ENCODE data around the gene GBF1. TPM values are rescaled to one million over a fixed set of nuclear protein-coding genes. Genes with fewer than 3 reads are reported as not detected.

Gene GBF1
- total RNA-seq, 6 experiments from 2014 or later: 22.6 to 27.2 (median 23.7) TPM

DNA sequence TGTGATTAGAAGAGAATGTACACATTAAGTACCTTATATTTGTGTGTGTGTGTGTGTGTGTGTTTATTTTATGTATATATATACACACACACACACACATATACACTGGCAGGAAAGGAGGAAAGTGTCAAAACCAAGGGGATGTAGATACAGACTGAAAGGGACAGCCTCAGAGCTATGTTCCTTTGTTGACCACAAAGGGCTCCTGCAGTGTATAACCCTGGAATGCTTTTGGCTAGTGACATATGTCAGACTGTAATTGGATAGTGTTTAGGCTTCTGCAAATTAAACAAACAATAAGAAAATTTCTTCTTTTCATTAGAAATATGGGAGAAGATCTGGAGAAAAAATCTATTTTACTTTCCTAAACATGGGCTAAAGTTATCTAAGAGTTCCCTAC is 15.9 kb downstream of the GBF1 start:
- no peak overlapping the region for H3K4me3 ChIP-seq
- DNase-seq (no peak), ATAC-seq (no peak)
- H3K9me3 ChIP-seq: no peaks in the 10 kb centered on the region
- H3K27ac ChIP-seq: no peak overlapping the region
- peaks cover 0 to 18% (median 5%) of the 10 kb centered on the region in 4 donors for H3K4me1 ChIP-seq
- intact Hi-C loops (cut with DNase I): no loop called here
- peaks cover 0 to 37% (median 18%) of the 10 kb centered on the region in 4 donors for H3K36me3 ChIP-seq
- no peaks in the 10 kb centered on the region for H3K27me3 ChIP-seq
- TF ChIP-seq CTCF (IDR thresholded peaks at IDR 0.05) (no peak), POLR2A (IDR thresholded peaks at IDR 0.05) (no peak)

- TF ChIP-seq POLR2A (IDR thresholded peaks at IDR 0.05) (no peak), CTCF (IDR thresholded peaks at IDR 0.05) (no peak)
- peaks cover 0 to 18% (median 5%) of the 10 kb centered on the region in 4 donors for H3K4me1 ChIP-seq
- WGBS (ENCODE audit: insufficient coverage, low coverage, low lambda C conversion rate, missing lambda C conversion rate): 56% methylated on average over 5 of the region's 6 CpGs
- intact Hi-C loops (cut with DNase I): no loop called here
- DNase-seq (no peak), ATAC-seq (peak in 2 of 4 donors; percentile 10 to 38)
- no peak overlapping the region for H3K4me3 ChIP-seq
- no peaks in the 10 kb centered on the region for H3K27me3 ChIP-seq
- no peak overlapping the region for H3K27ac ChIP-seq
- H3K9me3 ChIP-seq: no peaks in the 10 kb centered on the region
- H3K36me3 ChIP-seq: peaks cover 0 to 37% (median 18%) of the 10 kb centered on the region in 4 donors
These were observed 16.5 kb downstream of the GBF1 start for GRCh38 chr10:102261842-102262241.

- DNase-seq (peak in 1 of 3 donors; percentile 40), ATAC-seq (peak in 3 of 4 donors; percentile 22 to 95 (median 30))
- Histone ChIP-seq H3K27me3 (no peaks in the 10 kb centered on the region), H3K9me3 (no peaks in the 10 kb centered on the region), H3K36me3 (peaks cover 0 to 37% (median 18%) of the 10 kb centered on the region in 4 donors), H3K4me3 (no peak overlapping the region), H3K27ac (peak overlapping the region in 1 of 3 donors; percentile 37), H3K4me1 (peaks cover 0 to 18% (median 5%) of the 10 kb centered on the region in 4 donors)
- intact Hi-C loops (cut with DNase I): no loop called here
- WGBS (ENCODE audit: insufficient coverage, low coverage, low lambda C conversion rate, missing lambda C conversion rate): 82% methylated on average over 4 of the region's 4 CpGs
- TF ChIP-seq CTCF (IDR thresholded peaks at IDR 0.05) (no peak), POLR2A (IDR thresholded peaks at IDR 0.05) (no peak)
These were observed 17.5 kb downstream of the GBF1 start for GRCh38 chr10:102262744-102263370.

- ATAC-seq: no peak
- intact Hi-C loops (cut with DNase I): no loop called here
- 81% methylated on average over 4 of the region's 4 CpGs for WGBS (ENCODE audit: insufficient coverage, low coverage, low lambda C conversion rate, missing lambda C conversion rate)
These were observed 19.0 kb downstream of the GBF1 start for GRCh38 chr10:102264371-102264770.

More at GRCh38 chr10:102264371-102264770, 19.0 kb downstream of the GBF1 start:
- H3K9me3 ChIP-seq: no peaks in the 10 kb centered on the region
- H3K27me3 ChIP-seq: no peaks in the 10 kb centered on the region
- DNase-seq: no peak
- H3K27ac ChIP-seq: no peak overlapping the region
- peaks cover 0 to 18% (median 5%) of the 10 kb centered on the region in 4 donors for H3K4me1 ChIP-seq
- H3K4me3 ChIP-seq: no peak overlapping the region
- no peak for TF ChIP-seq CTCF (IDR thresholded peaks at IDR 0.05)
- no peak for TF ChIP-seq POLR2A (IDR thresholded peaks at IDR 0.05)
- H3K36me3 ChIP-seq: peaks cover 0 to 30% (median 14%) of the 10 kb centered on the region in 4 donors

All from right lobe of liver (tissue), 6 donors.